Measurements from ENCODE around the gene PPP1CB.

PPP1CB gene

DNA sequence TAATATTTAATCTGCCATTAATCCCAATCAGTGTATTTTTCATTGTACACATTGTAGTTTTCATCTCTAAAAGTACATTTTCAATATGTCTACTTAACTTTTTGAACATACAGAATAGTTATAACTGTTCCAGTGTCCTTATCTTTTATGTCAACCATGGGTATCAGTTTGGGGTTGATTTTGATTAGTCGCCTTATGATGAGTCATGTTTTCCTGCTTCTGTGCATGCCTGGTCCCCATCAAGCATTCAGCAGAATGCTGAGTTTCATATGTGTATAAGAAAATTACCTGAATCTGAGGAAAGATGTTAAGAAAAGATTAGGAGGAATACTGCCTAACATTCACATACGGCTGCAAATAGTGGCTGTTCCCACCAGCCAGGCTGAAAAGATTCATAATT is 76.8 kb downstream of the PPP1CB start:
- TF ChIP-seq, protein P1, sequence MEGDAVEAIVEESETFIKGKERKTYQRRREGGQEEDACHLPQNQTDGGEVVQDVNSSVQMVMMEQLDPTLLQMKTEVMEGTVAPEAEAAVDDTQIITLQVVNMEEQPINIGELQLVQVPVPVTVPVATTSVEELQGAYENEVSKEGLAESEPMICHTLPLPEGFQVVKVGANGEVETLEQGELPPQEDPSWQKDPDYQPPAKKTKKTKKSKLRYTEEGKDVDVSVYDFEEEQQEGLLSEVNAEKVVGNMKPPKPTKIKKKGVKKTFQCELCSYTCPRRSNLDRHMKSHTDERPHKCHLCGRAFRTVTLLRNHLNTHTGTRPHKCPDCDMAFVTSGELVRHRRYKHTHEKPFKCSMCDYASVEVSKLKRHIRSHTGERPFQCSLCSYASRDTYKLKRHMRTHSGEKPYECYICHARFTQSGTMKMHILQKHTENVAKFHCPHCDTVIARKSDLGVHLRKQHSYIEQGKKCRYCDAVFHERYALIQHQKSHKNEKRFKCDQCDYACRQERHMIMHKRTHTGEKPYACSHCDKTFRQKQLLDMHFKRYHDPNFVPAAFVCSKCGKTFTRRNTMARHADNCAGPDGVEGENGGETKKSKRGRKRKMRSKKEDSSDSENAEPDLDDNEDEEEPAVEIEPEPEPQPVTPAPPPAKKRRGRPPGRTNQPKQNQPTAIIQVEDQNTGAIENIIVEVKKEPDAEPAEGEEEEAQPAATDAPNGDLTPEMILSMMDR (IDR thresholded peaks at IDR 0.05; ENCODE audit: low read depth, low read length, missing control alignments): no peak
- no peak overlapping the region for H3K4me3 ChIP-seq (ENCODE audit: low read depth, low read length)
- in situ Hi-C loops (cut with HindIII; ENCODE audit: low sequenced_read_pairs): no loop called here
- DNase-seq (ENCODE audit: low read depth): no peak

GRCh38 chr2:28833740-28834470 is 82.3 kb downstream of the PPP1CB start:
- TF ChIP-seq, protein P1 (IDR thresholded peaks at IDR 0.05; ENCODE audit: low read depth, low read length, missing control alignments): no peak
- no peak for DNase-seq (ENCODE audit: low read depth)
- H3K4me3 ChIP-seq (ENCODE audit: low read depth, low read length): no peak overlapping the region
- in situ Hi-C loops (cut with HindIII; ENCODE audit: low sequenced_read_pairs): no loop called here

- in situ Hi-C loops (cut with HindIII; ENCODE audit: low sequenced_read_pairs): no loop called here
- no peak for DNase-seq (ENCODE audit: low read depth)
- H3K4me3 ChIP-seq (ENCODE audit: low read depth, low read length): no peak overlapping the region
- TF ChIP-seq, protein P1 (IDR thresholded peaks at IDR 0.05; ENCODE audit: low read depth, low read length, missing control alignments): no peak
These were observed 84.2 kb downstream of the PPP1CB start for GRCh38 chr2:28835781-28836180.

DNA sequence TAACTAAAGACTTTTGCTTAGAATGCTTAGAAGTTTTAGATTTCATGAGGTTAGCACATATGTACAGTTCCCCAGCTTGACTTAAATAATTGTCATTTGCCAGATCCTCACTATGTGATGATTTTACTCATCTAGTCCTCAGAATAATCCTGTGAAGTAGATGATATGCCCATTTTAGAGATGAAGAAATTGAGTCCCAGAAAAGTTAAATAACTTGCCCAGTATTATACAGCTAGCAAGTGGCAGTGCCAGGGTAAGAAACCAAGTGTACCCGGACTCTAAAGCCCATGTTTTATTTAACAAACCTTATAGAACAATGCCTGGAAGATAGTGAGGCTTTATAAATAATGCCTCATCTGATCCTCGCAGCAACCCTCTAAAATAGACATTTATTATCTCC is 87.3 kb downstream of the PPP1CB start:
- no peak for DNase-seq (ENCODE audit: low read depth)
- in situ Hi-C loops (cut with HindIII; ENCODE audit: low sequenced_read_pairs): no loop called here
- H3K4me3 ChIP-seq (ENCODE audit: low read depth, low read length): no peak overlapping the region
- TF ChIP-seq, protein P1 (IDR thresholded peaks at IDR 0.05; ENCODE audit: low read depth, low read length, missing control alignments): no peak

DNA sequence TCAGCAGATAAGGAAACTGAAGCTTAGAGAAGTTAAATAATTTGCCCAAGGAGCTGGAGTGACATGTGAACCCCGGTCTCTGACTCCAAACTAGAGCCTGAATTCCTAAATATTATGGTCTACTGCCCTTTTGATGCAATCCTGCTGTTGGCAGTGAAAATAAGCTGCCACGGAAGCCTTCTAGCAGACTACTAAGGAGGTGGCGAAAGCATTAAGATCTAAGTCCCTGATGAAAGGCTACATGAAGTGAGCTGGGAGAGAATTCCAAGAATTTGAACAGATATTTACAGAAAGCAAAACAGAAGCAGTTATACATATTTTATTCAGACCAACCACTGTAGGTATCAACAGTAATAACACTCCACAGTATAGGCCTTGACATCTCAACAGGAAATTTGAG is 90.4 kb downstream of the PPP1CB start:
- in situ Hi-C loops (cut with HindIII; ENCODE audit: low sequenced_read_pairs): no loop called here
- H3K4me3 ChIP-seq (ENCODE audit: low read depth, low read length): no peak overlapping the region
- TF ChIP-seq, protein P1 (IDR thresholded peaks at IDR 0.05; ENCODE audit: low read depth, low read length, missing control alignments): no peak
- no peak for DNase-seq (ENCODE audit: low read depth)
